SW480 (cell line): ENCODE data around the gene SOD1.

Experiments
- DNase-seq: peaks from one replicate; pipeline ENCODE4 v3.0.0-alpha.2; 2016; ENCODE audit warnings: low spot score

Gene SOD1

GRCh38 chr21:31684918-31685317, 25.4 kb downstream of the SOD1 start:
- no peak for DNase-seq

- no peak for DNase-seq
Observed at GRCh38 chr21:31686272-31686915, 26.9 kb downstream of the SOD1 start.

DNA sequence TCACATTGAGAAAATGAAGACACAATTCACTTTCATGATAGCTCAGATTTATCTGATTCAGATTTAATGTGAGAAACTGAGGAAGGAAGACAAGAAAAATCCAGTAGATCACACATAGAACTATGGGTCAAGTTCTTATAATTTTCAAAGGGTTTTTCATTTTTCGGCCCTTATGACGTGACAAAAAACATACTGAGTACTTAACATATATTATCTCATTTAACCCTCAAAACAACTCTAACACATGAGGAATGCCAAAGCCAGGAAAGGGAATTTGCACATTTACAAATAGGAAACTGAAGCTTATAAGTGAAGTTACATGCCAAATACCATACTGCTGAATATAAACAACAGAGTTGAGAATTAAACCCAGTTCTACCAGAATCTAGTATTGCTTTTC, 27.6 kb downstream of the SOD1 start:
- no peak for DNase-seq

DNA sequence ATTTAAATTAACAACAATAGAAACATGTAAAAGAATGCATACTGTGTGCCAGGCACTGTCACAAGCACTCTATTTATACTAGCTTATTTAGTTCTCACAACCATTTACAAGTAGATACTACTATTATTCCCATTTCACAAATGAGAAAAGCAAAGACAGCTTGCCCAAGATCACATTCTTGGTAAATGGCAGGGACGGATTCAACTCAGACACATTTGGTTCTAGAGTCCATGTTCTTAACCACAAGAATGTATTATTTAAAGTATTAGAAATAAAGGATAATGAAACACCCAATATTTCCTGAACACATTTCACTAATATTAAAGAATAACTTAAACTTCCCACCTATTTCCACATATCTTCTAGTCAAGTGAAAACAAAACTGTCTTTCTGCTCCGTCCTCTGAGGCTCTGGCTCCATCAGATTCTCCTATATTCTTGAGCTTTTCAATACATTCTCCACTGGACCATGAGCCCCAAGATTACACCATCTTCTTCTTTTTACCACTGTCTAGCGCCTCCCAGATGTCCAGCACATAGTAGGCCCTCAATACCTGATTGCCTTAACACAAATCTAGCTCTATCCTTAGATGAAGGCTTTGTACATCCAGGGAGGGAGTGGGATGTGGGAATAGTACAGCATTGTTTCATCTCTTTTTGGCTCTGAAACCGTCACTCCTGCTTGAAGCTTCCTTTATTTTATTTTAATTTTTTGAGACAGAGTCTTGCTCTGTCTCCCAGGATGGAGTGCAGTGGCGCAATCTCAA, 29.3 kb downstream of the SOD1 start:
- no peak for DNase-seq

- DNase-seq = no peak
Observed at GRCh38 chr21:31693222-31693621, 33.7 kb downstream of the SOD1 start.

DNA sequence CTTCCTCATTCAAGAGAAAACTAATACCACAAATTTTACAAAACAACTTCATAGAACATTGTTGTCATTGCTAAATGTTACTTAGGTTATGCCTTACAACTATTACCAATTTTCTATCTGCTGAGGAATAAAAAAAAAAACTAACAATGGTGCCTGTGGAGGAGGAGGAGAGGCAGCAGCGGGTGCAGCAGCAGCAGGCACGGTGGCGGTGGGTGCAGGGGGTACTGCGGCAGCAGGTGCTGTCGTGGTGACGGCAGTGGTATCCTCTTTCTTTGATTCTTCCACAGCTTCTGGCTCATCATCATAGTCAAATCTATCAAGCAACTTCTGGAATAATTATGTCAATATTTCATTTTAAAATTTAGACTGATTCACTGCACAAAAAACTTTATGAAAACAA, 36.9 kb downstream of the SOD1 start:
- DNase-seq = no peak

DNA sequence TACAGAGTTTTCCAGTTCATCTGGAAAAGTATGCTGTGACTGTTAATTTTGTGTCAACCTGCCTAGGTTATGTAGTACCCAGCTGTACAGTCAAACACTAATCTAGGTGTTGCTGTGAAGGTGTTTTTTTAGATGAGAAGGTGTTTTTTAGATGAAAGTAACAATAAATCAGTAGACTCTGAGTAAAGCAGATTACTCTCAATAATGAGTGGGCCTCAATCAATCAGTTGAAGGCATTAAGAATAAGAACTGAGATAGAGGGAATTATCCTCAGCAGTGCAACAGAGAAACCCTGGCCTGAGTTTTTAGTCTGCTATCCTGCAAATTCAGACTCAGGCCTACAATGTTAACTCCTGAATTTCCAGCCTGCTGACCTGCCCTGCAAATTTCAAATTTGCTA, 39.0 kb downstream of the SOD1 start:
- DNase-seq = no peak

DNA sequence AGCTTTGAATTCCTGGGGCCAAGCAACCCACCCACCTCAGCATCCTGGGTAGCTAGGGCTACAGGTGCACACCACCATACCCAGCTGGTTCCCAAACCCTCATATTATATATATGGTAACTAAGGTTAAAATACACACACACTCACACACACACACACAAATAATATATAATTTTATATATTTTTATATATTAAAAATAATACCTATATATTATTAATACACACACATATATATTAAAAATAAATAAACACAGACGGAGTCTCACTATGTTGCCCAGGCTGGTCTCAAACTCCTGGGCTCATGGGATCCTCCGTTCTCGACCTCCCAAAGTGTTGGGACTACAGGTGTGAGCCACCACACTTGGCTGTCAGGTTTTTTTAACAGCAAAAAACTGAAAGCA, 40.5 kb downstream of the SOD1 start:
- no peak for DNase-seq

DNA sequence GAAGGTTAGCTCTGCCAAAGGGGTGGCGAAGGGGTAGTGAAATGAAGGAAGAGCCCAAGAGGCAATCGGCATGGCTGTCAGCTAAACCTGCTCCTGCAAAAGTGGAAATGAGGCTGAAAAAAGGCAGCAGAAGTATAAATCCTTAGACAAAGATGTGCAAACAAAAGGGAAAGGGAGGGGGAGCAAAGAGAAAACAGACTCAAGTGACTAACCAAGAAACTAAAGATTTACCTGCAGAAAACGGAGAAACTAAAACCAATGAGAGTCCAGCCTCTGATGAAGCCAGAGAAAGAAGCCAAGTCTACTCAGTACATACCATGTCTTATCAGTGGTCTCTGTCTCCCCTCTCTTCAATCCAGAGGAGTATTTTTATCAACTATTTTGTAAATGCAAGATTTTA, 47.1 kb downstream of the SOD1 start:
- DNase-seq = no peak

DNA sequence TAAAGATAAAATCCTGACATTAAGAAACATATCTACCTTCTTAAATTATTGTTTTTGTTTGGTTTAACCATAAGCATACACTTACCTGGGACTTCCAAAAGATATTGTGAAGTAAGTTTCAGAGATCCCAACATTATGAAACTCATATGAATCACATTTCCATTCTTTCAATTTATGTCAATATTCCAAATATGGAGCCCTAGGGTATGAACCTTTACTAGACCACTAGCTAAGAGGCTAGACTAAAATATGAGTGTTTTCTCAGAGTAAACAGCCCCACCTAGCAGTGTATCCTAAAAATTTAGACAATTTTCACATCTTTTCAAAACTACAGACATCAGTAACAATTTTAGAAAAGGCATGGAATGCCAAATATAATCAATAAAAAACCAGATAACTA, 48.0 kb downstream of the SOD1 start:
- no peak for DNase-seq

DNA sequence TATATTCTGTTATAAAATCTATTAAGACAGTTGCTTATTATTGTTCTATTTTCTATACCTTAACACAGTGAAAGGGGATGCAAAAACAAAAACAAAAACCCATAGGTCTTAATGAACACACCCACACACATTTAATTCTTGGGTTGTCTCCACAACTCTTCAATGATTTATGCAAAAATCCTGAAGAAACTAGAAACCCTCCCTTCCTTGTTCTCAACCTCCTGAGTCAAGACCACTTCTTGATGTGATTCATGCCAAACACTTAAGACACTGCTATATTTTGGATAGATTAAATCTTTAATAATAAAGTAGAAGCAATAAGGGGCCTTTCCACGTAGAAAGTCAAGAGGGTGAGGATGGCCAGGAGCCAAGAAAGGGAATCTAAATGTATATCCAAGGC, 49.0 kb downstream of the SOD1 start:
- DNase-seq = no peak

GRCh38 chr21:31710586-31710985, 51.1 kb downstream of the SOD1 start:
- no peak for DNase-seq

DNA sequence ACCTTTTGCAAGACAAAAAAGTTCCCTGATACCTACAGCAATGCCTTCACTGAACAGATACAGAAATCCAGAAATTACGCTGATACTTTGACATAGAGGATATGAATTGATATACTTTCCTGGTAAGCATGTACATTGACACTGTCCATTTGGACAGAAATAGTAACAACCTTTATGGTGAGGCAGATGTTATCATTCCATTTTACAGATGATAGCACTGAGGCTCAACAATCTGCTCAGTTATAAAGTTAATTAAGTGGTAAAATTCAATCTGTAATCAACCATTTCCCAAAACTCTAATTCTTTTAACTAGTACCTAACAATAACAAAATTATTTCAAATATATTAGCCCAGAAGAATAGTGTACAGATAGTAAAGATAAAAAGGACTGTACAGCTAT, 51.8 kb downstream of the SOD1 start:
- DNase-seq = no peak

DNA sequence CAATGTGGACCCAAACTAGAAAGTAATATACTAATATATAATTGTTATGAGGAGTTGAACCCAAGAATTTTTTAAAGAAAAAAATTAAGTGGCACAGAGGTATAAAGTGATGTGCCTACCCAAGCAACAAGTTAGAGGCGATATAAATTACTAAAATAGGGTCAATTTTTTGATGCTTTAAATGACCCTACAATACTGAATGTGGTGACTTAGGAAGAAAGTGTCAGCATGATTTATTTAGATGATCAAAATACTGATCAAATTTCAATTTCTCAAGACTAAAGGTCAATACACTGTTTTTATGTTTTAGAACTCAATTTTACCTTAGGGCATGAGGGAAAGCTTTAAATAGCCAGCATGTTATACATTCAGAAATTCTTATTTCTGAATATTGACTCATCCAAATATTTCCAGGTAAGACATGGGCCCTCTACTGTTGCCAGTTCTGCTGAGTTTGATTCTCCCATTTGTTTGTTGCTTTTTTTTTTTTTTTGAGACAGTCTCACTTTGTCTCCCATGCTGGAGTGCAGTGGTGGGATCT, 52.3 kb downstream of the SOD1 start:
- no peak for DNase-seq

- no peak for DNase-seq
Observed at GRCh38 chr21:31713115-31713514, 53.6 kb downstream of the SOD1 start.

GRCh38 chr21:31713973-31714740, 54.7 kb downstream of the SOD1 start:
- no peak for DNase-seq

DNA sequence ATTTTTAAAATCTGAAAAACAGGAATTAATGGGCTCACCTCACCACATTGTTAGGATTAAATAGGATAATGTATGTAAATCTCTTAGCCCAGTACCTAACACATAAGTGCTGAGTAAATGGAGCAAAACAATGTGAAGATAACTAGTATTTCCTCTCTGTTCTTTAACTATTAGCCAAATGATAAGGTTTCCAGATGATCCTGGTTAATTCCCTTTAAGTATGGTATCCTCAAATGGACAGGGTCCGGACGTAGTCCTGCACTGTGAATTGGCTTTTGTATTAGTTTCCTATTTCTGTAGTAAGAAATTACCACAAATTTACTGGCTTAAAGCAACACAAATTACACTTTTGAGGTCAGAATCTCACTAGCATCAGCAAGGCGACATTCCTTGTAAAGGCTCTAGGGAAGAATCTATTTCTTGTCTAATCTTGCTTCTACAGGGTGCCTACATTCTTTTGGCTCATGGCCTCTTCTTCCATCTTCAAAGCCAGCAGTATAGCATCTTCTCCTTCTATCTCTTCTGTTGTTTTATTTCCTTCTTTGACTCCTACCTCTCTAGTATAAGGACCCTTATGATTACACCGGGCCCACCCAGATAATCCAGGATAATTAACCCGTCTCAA, 55.4 kb downstream of the SOD1 start:
- no peak for DNase-seq

GRCh38 chr21:31716106-31716505, 56.6 kb downstream of the SOD1 start:
- DNase-seq = no peak
